PC-9 (cell line): Measurements from ENCODE around the gene ELN. TPM values are rescaled to one million over a fixed set of nuclear protein-coding genes. Genes with fewer than 3 reads are reported as not detected.

Experiments
- BruUV-seq: library from RNA; stranded (reverse); fragments of 400-500 nt; replicated peaks from 2 replicates; lab custom pipeline; 2021; lab: Mats Ljungman, UMichigan
- CTCF ChIA-PET: fragments of 300-600 bp; sonication (Branson Sonifier 250); formaldehyde crosslinking; loops from one replicate; lab custom pipeline; 2022; ENCODE audit warnings: antibody characterized with exemption; lab: Charles Lee
- POLR2A ChIA-PET: fragments of 300-600 bp; sonication (Branson Sonifier 250); formaldehyde crosslinking; loops from one replicate; lab custom pipeline; 2022; ENCODE audit warnings: antibody characterized with exemption; ENCODE audit not compliant: unreplicated experiment; lab: Charles Lee
- DNase-seq, 2 experiments: peaks; one replicate each; pipeline versions ENCODE4 v3.0.0 to v3.0.0-alpha.2; 2015 to 2022; ENCODE audit warnings: mixed read lengths in 1 of 2
- H2AFZ ChIP-seq: fragments of 200-600 bp; sonication (generic); 2 replicates; pipeline ENCODE4 v1.8.1; 2017; ENCODE audit warnings: antibody characterized with exemption
- H3F3A ChIP-seq: fragments of 200-600 bp; sonication (generic); 2 replicates; pipeline ENCODE4 v1.8.1; 2017; ENCODE audit warnings: antibody characterized with exemption, mild to moderate bottlenecking, low read depth; ENCODE audit not compliant: insufficient read depth
- H3K27ac ChIP-seq: fragments of 200-600 bp; sonication (generic); 2 replicates; pipeline ENCODE4 v1.6.1; 2016; ENCODE audit warnings: mixed run types
- H3K27me3 ChIP-seq: fragments of 200-600 bp; sonication (generic); 2 replicates; pipeline ENCODE4 v1.6.1; 2016; ENCODE audit warnings: low read depth, mixed run types; ENCODE audit not compliant: insufficient read depth
- H3K36me3 ChIP-seq: fragments of 200-600 bp; sonication (generic); 2 replicates; pipeline ENCODE4 v1.6.1; 2016; ENCODE audit warnings: low read depth, mixed run types
- H3K4me1 ChIP-seq: fragments of 200-600 bp; sonication (generic); replicated peaks from 2 replicates; pipeline ENCODE4 v1.6.1; 2016; ENCODE audit warnings: mixed run types; ENCODE audit not compliant: insufficient read depth
- H3K4me2 ChIP-seq: fragments of 200-600 bp; sonication (generic); 2 replicates; pipeline ENCODE4 v1.6.1; 2017; ENCODE audit warnings: mixed run types
- H3K4me3 ChIP-seq: fragments of 200-600 bp; sonication (generic); 2 replicates; pipeline ENCODE4 v1.6.1; 2016; ENCODE audit warnings: mixed run types
- H3K79me2 ChIP-seq: fragments of 200-600 bp; sonication (generic); 2 replicates; pipeline ENCODE4 v1.6.1; 2017; ENCODE audit warnings: low read depth, mixed run types
- H3K9me2 ChIP-seq: fragments of 200-600 bp; sonication (generic); 2 replicates; pipeline ENCODE4 v1.8.1; 2017; ENCODE audit warnings: mild to moderate bottlenecking; ENCODE audit not compliant: insufficient read depth
- H3K9me3 ChIP-seq: fragments of 200-600 bp; sonication (generic); 2 replicates; pipeline ENCODE4 v1.8.1; 2016; ENCODE audit warnings: low read depth; ENCODE audit not compliant: insufficient read depth
- H4K20me1 ChIP-seq: fragments of 200-600 bp; sonication (generic); 2 replicates; pipeline ENCODE4 v1.8.1; 2017; ENCODE audit not compliant: insufficient read depth
- EZH2 ChIP-seq: fragments of 200-600 bp; sonication (generic); IDR thresholded peaks from 2 replicates; pipeline ENCODE4 v1.8.0; 2017; ENCODE audit warnings: antibody characterized with exemption, low read depth
- intact Hi-C: fragments of 100-400 bp; cut with micrococcal nuclease; formaldehyde crosslinking; loops from one replicate; pipeline ENCODE4 v1.10.0; 2022; ENCODE audit not compliant: unreplicated experiment
- total RNA-seq: library from RNA; stranded (reverse); gene quantifications from 2 replicates; pipeline ENCODE4 v1.2.3, GENCODE V29; 2021
- TF ChIP-seq, protein P1 (sequence below): fragments of 200-600 bp; sonication (generic); conservative IDR thresholded peaks from 2 replicates; pipeline ENCODE4 v1.6.1; 2017; ENCODE audit warnings: mixed run types, antibody characterized with exemption, mild to moderate bottlenecking, moderate library complexity

Gene ELN
- total RNA-seq, 1 experiment from 2014 or later, result 0.11 TPM

GRCh38 chr7:74023092-74023536 lies 4.9 kb upstream of the ELN start:
- H3K27me3 ChIP-seq, result no peaks in the 10 kb centered on the region
- no TSS peak for BruUV-seq
- no peak overlapping the region for H3K27ac ChIP-seq
- no peaks in the 10 kb centered on the region for H3K79me2 ChIP-seq
- H3K9me2 ChIP-seq, result no peaks in the 10 kb centered on the region
- H3F3A ChIP-seq, result no peaks in the 10 kb centered on the region
- no peaks in the 10 kb centered on the region for H4K20me1 ChIP-seq
- POLR2A ChIA-PET, result no interaction called here
- CTCF ChIA-PET, result interaction anchor here (0.6 kb wide), 1 partner anchor 415 kb away, joined by 9 read pairs; no protein-coding TSS in a partner anchor
- no peak for TF ChIP-seq EZH2
- TF ChIP-seq, protein P1, sequence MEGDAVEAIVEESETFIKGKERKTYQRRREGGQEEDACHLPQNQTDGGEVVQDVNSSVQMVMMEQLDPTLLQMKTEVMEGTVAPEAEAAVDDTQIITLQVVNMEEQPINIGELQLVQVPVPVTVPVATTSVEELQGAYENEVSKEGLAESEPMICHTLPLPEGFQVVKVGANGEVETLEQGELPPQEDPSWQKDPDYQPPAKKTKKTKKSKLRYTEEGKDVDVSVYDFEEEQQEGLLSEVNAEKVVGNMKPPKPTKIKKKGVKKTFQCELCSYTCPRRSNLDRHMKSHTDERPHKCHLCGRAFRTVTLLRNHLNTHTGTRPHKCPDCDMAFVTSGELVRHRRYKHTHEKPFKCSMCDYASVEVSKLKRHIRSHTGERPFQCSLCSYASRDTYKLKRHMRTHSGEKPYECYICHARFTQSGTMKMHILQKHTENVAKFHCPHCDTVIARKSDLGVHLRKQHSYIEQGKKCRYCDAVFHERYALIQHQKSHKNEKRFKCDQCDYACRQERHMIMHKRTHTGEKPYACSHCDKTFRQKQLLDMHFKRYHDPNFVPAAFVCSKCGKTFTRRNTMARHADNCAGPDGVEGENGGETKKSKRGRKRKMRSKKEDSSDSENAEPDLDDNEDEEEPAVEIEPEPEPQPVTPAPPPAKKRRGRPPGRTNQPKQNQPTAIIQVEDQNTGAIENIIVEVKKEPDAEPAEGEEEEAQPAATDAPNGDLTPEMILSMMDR, result no peak
- DNase-seq, result peak; percentile 57 to 74
- H3K36me3 ChIP-seq, result no peaks in the 10 kb centered on the region
- no peak overlapping the region for H3K4me3 ChIP-seq
- H3K9me3 ChIP-seq, result no peaks in the 10 kb centered on the region
- H3K4me2 ChIP-seq, result peak overlapping the region; percentile 63
- intact Hi-C loops, result loop anchor here (5.0 kb wide), 1 partner anchor 46 kb away; no protein-coding TSS in a partner anchor
- no peak overlapping the region for H2AFZ ChIP-seq
- H3K4me1 ChIP-seq, result peaks cover 12% of the 10 kb centered on the region

GRCh38 chr7:74023786-74024185 lies 4.2 kb upstream of the ELN start:
- intact Hi-C loops, result loop anchor here (5.0 kb wide), 1 partner anchor 46 kb away; no protein-coding TSS in a partner anchor
- H3K4me3 ChIP-seq, result no peak overlapping the region
- no peaks in the 10 kb centered on the region for H3K36me3 ChIP-seq
- no TSS peak for BruUV-seq
- peaks cover 4% of the 10 kb centered on the region; the same call in 1 of the 2 replicates for H3K27me3 ChIP-seq
- ChIA-PET POLR2A (interaction anchor here (0.6 to 0.7 kb wide), 2 partner anchors 16 to 127 kb away, joined by 3 read pairs; no protein-coding TSS in a partner anchor), CTCF (interaction anchor here (0.6 to 0.9 kb wide), 2 partner anchors 21 to 45 kb away, joined by 3 read pairs; no protein-coding TSS in a partner anchor)
- H3K9me3 ChIP-seq, result no peaks in the 10 kb centered on the region
- no peaks in the 10 kb centered on the region for H3F3A ChIP-seq
- H3K79me2 ChIP-seq, result no peaks in the 10 kb centered on the region
- no peaks in the 10 kb centered on the region for H3K9me2 ChIP-seq
- H3K27ac ChIP-seq, result no peak overlapping the region
- no peaks in the 10 kb centered on the region for H4K20me1 ChIP-seq
- no peak overlapping the region for H2AFZ ChIP-seq
- no peak for DNase-seq
- H3K4me2 ChIP-seq, result no peak overlapping the region
- peaks cover 12% of the 10 kb centered on the region for H3K4me1 ChIP-seq
- no peak for TF ChIP-seq EZH2
- TF ChIP-seq, protein P1, result no peak

GRCh38 chr7:74025146-74025545 lies 2.8 kb upstream of the ELN start:
- ChIA-PET CTCF (interaction anchor here (0.5 to 0.7 kb wide), 3 partner anchors 162 to 178 kb away, joined by 4 to 12 read pairs (median 7); no protein-coding TSS in a partner anchor), POLR2A (interaction anchor here (0.6 kb wide), 1 partner anchor 427 kb away, joined by 4 read pairs; no protein-coding TSS in a partner anchor)
- BruUV-seq, result no TSS peak
- Histone ChIP-seq H4K20me1 (no peaks in the 10 kb centered on the region), H3K36me3 (no peaks in the 10 kb centered on the region), H3F3A (peaks cover 4% of the 10 kb centered on the region; the same call in 1 of the 2 replicates), H3K27me3 (peaks cover 11% of the 10 kb centered on the region; the same call in 1 of the 2 replicates), H3K27ac (no peak overlapping the region), H2AFZ (no peak overlapping the region), H3K4me1 (peaks cover 12% of the 10 kb centered on the region), H3K9me2 (no peaks in the 10 kb centered on the region), H3K79me2 (no peaks in the 10 kb centered on the region), H3K4me2 (no peak overlapping the region), H3K9me3 (no peaks in the 10 kb centered on the region), H3K4me3 (no peak overlapping the region)
- intact Hi-C loops, result no loop called here
- TF ChIP-seq, protein P1, result no peak
- no peak for TF ChIP-seq EZH2
- DNase-seq, result peak in 1 of 2 experiments; percentile 24
